ENCODE data around the gene MUC3A. TPM values are rescaled to one million over a fixed set of nuclear protein-coding genes. Genes with fewer than 3 reads are reported as not detected.

MUC3A gene
- total RNA-seq, 1 experiment from 2014 or later: 29.2 TPM

GRCh38 chr7:100964630-100965029 is 15.3 kb downstream of the MUC3A start:
- Histone ChIP-seq H3K23me2 (ENCODE audit: insufficient read length, low read depth, low read length, poor library complexity, severe bottlenecking) (peaks cover 12% of the 10 kb centered on the region), H4K20me1 (ENCODE audit: control insufficient read depth, insufficient read depth, insufficient read length) (no peaks in the 10 kb centered on the region), H3K27ac (ENCODE audit: insufficient read length, low read depth, low read length) (no peak overlapping the region), H3K14ac (ENCODE audit: insufficient read depth, low read length) (no peak overlapping the region), H2BK120ac (ENCODE audit: low read depth, low read length, poor library complexity, severe bottlenecking) (no peak overlapping the region), H3K18ac (ENCODE audit: insufficient read length, low read depth, low read length) (no peak overlapping the region), H2BK12ac (ENCODE audit: insufficient read length, low read depth, low read length) (no peak overlapping the region), H2BK15ac (ENCODE audit: low read depth, low read length) (no peak overlapping the region), H3K79me2 (ENCODE audit: insufficient read depth, low read length) (no peaks in the 10 kb centered on the region), H3K4me1 (ENCODE audit: insufficient read depth, low read length) (peaks cover 5% of the 10 kb centered on the region; the same call in 1 of the 2 replicates), H2AFZ (ENCODE audit: low read length) (no peak overlapping the region), H3K56ac (ENCODE audit: insufficient read length, low read depth, low read length) (no peak overlapping the region), H3K9ac (ENCODE audit: extremely low read depth, insufficient read length, low read length) (no peak overlapping the region), H4K5ac (ENCODE audit: insufficient read length, low read depth, low read length) (no peak overlapping the region), H3K4me2 (ENCODE audit: insufficient read depth, insufficient read length, low read length) (peak overlapping the region; percentile 61), H3K9me3 (ENCODE audit: control insufficient read depth, low read depth, low read length) (no peaks in the 10 kb centered on the region), H3T11ph (ENCODE audit: low read length) (no peak overlapping the region), H2BK20ac (ENCODE audit: low read depth, low read length, poor library complexity, severe bottlenecking) (no peak overlapping the region), H2BK5ac (ENCODE audit: insufficient read length, low read length) (no peak overlapping the region), H3K79me1 (ENCODE audit: insufficient read depth, low read depth, low read length, poor library complexity, severe bottlenecking) (no peaks in the 10 kb centered on the region), H4K91ac (ENCODE audit: insufficient read length, low read depth, low read length) (no peak overlapping the region), H4K8ac (replicated peaks; ENCODE audit: insufficient read length, low read depth, low read length) (no peak overlapping the region), H3K4ac (ENCODE audit: low read depth, low read length) (no peak overlapping the region), H2AK5ac (ENCODE audit: insufficient read length, low read length) (no peak overlapping the region), H3K27me3 (ENCODE audit: insufficient read depth, low read length) (peaks cover 6% of the 10 kb centered on the region; the same call in 1 of the 2 replicates), H3K23ac (ENCODE audit: insufficient read length, low read depth, low read length) (no peak overlapping the region)
- H3K27ac Mint-ChIP-seq: no peak overlapping the region
- no peaks in the 10 kb centered on the region; a peak in 1 of 5 replicates for H3K9me3 Mint-ChIP-seq
- DNase-seq: peak; percentile 40
- peaks cover 0 to 8% (median 0%) of the 10 kb centered on the region in 3 experiments; a peak in 2 of 7 replicates for H3K36me3 Mint-ChIP-seq (ENCODE audit: insufficient read depth in 1 of 3, low read depth in 3 of 3)
- peak overlapping the region in 1 of 2 experiments; percentile 93; a peak in 3 of 5 replicates for H3K4me3 Mint-ChIP-seq
- WGBS (ENCODE audit: extremely low coverage, insufficient read length, low lambda C conversion rate): no CpG with 5 or more reads among the region's 7 CpGs
- no peak for TF ChIP-seq CTCF (conservative IDR thresholded peaks at IDR 0.05)
- peaks cover 57% of the 10 kb centered on the region for H3K27me3 Mint-ChIP-seq (ENCODE audit: low read depth)
- peaks cover 34 to 38% of the 10 kb centered on the region in 2 experiments for H3K4me1 Mint-ChIP-seq

Data from H9 (cell line).